ENCODE results near the gene EPHA5.

- TF ChIP-seq POLR2AphosphoS5 (IDR thresholded peaks at IDR 0.05) = no peak
- no peak for TF ChIP-seq POLR2A (IDR thresholded peaks at IDR 0.05; ENCODE audit: low read depth)
- no peak for TF ChIP-seq EP300 (IDR thresholded peaks at IDR 0.05)
- TF ChIP-seq, protein P1, sequence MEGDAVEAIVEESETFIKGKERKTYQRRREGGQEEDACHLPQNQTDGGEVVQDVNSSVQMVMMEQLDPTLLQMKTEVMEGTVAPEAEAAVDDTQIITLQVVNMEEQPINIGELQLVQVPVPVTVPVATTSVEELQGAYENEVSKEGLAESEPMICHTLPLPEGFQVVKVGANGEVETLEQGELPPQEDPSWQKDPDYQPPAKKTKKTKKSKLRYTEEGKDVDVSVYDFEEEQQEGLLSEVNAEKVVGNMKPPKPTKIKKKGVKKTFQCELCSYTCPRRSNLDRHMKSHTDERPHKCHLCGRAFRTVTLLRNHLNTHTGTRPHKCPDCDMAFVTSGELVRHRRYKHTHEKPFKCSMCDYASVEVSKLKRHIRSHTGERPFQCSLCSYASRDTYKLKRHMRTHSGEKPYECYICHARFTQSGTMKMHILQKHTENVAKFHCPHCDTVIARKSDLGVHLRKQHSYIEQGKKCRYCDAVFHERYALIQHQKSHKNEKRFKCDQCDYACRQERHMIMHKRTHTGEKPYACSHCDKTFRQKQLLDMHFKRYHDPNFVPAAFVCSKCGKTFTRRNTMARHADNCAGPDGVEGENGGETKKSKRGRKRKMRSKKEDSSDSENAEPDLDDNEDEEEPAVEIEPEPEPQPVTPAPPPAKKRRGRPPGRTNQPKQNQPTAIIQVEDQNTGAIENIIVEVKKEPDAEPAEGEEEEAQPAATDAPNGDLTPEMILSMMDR (IDR thresholded peaks at IDR 0.05) = no peak
Observed at GRCh38 chr4:65656008-65656407, 14.3 kb downstream of the EPHA5 start.
